GM21381 (cell line): Measurements from ENCODE around the gene RXRA.
A peak's percentile ranks its signal among the peaks of the same experiment; 100 is the strongest.

ENCODE experiments used
- ATAC-seq: cut with Tn5 transposase; IDR thresholded peaks from one replicate; pipeline ENCODE4 v1.9.1; 2021; ENCODE audit warnings: mild to moderate bottlenecking, moderate library complexity; ENCODE audit not compliant: unreplicated experiment

Gene RXRA

GRCh38 chr9:134379831-134380365 is 53.6 kb downstream of the RXRA start:
- ATAC-seq, result no peak

DNA sequence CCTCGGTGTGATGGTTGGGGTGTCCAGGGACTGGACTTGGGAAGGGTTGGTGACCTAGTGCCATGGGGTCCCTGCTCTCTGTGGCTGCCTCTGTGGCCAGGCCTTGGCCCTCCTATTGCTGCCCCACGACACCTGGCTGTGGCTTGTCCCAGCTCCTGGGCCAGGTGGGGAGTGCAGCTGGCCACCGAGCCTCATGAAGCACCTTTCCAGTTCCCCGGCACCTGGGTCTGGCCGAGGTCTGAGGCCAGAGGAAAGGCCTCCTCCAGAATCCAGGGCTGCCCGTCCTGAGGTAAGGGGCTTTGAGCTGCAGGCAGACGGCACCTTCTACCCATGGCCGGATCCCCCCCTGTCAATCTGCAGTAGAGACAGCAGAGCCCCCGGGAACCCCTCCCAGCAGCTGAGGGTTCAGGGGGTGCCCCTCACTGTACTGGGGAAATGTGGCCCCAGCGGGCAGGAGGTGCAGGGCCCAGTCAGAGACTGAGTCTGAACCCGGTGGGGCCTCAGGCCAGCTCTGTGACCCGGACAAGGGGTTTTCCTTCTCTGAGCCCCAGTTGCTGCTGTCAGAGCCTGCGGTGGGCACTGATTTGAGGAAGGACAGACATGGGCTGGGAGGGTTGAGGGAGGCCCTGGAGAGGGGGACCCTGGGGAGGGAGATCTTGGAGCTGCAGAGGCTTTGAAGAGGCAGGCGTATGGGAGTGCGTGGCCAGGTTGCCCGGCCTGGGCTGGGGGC is 54.5 kb downstream of the RXRA start:
- ATAC-seq, result no peak

DNA sequence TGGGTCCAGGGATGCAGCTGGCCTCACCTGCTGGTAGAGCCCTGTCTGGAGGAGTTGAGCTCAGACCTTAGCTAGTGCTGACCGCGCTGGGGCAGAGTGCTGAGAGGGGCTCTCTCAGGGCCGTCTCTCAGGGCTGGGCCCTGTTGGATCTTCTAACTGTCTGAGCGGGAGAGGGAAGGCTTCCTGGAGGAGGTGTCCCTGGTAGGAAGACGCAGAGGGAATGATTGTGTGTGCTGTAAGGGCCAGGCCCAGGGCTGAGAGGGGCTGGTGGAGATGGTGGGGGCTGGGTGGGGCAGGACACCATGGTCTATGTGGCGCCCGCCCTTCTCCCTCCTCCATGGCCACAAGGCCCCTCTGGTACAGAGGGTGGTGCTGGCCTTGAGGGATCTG is 55.0 kb downstream of the RXRA start:
- ATAC-seq, result no peak

GRCh38 chr9:134381671-134382516 is 55.6 kb downstream of the RXRA start:
- no peak for ATAC-seq

GRCh38 chr9:134382733-134383132 is 56.5 kb downstream of the RXRA start:
- ATAC-seq, result no peak

- no peak for ATAC-seq
Observed at GRCh38 chr9:134383148-134383547, 56.9 kb downstream of the RXRA start.

GRCh38 chr9:134384811-134385479 is 58.7 kb downstream of the RXRA start:
- ATAC-seq, result no peak

- ATAC-seq, result no peak
Observed at GRCh38 chr9:134385915-134386314, 59.7 kb downstream of the RXRA start.

DNA sequence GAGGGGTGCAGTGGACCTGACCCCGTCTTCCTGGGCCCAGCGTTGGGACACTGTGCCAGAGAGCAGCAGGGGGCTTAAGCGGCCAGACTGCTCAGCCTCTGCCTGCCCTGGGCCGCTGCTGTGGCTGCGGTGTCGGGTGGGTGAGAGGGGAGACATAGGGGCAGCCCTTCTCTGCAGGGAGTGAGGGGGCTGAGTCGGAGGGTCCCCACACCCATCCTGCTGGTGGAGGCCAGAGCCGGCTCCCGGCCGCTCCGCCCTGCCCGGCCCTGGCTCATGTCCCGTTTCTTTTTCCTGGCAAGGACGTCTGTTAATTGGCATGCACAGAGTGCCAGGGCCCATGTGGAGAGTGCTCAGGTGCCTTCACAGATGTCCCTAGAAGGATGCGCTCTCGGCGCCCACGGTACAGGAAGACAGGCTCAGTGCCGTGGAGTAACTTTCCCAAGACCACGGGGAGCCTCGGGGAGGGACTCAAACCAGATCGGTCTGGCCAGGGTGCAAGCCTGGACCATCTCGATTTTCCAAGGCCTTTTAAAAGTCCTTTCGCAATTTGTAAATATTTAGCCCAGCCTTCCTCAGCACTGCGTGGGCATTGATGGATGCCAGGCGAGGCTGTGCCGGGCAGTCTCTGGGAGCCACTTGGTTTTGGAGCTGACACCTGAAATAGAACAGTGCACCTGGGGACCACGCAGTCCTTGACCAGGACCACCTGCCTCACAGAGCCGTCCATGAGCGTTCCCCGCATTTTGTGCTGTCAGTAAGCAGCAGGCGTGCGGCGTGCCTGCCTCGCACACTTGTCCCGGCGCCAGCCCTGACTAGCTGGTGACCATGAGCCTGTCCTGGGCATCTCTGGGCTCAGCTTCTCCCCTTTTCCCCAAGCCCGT is 60.9 kb downstream of the RXRA start:
- ATAC-seq, result no peak

DNA sequence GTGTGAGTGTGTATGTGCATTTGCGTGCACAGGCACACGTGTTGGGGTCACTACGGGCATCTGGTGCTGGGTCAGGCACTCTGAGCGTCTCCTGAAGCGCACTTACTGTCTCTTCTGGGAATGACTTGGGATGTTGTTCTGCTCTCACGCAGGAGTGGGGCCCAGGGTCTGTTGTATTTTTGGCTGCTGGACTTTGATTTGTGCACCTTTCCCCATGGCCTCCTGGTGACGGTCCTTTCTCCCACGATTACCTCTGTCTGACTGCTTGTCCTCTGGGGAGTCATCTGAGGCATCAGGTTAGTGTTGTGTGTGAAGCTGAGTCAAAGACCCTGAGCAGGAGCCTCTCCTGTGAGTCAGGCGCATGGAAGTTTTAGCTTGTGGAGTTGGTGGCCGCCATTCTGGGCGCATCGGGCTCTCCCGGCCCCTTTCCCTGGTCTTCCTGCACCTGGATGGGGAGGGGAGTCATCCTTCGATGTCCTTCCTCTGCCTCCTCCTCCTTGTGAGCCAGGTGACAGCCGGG is 62.1 kb downstream of the RXRA start:
- no peak for ATAC-seq

DNA sequence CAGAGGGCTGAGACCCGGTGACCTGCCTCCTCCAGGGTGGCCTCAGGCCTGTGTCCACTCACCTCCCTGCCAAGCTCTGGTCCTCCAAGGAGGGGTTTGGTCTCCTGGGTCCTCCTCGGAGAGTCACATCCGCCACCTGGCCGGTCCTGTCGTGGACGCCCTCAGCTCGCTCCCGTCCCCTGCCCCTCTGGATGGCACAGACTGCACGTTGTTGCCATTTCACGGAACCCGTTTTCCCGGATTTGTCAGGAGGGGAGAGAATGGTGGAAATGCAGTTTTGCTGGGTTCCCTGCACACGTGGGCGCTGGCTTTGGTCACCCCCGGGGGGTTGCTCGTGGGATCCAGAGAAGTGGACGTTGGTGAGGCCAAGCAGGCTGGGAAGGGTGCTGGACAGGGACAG is 62.7 kb downstream of the RXRA start:
- ATAC-seq, result no peak

- no peak for ATAC-seq
Observed at GRCh38 chr9:134389642-134390041, 63.4 kb downstream of the RXRA start.

DNA sequence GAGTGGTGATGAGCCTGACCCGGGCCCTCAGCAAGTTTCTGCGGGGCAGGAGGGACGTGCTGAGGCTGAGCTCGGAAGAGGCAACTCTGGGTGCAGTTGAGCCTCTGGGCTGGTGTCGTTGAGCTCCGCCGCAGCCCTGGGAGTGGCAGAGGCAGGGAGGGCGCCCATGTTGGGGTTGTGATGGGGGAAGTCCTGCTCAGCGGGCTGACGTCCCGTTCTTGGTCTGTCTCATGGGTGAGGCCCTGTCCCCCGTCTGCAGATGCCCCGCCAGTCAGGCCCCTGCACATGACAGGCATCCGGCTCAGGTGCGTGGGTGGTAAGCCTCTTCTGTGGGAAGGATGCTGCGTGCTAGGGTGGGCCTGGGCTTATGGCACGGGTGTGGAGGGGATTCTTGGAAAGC is 64.3 kb downstream of the RXRA start:
- ATAC-seq, result peak; percentile 28

- ATAC-seq, result peak; percentile 27
Observed at GRCh38 chr9:134390947-134391318, 64.7 kb downstream of the RXRA start.

DNA sequence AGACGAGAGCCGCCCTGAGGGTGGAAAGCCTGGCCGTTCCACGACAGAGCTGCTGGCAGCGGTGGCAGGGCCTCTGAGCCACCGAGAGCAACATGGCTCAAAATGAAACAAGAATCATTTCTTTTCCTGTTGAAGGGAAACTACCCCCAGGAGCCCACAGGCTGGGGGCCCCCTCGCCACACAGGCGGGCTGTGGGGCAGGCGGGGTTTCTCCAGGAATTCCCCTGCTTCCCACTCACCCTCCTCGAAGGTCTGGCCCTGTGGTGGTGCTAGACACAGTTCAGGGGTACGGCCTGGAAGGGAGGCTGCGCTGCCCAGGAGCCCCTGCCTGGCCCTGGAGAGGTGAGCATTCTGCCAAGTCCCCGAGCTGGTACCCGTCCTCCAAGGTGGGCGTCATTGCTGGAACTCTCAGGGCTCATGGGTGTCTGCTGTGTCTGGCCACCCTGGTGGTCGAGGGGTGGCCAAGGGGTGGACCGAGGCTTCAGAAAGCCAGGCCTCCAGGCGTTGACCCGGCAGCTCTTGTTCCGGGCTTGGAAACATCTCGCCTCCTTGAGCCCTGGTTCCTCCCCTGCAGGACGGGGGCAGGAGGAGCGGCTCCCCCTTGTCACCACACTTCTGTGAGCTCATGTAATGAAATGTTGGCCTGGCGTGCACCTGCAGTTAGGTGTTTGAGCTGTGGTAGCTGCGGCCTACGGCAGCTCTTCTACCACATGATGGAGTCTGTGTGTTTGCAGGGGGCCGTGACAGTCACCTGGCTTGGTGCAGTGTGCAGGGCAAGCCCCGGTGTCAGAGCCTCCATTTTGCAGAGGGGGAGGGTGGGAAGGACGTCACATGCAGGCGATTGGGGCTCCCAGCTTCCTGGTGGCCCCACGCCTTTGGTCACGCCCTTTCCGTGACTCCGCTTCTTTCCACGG is 65.3 kb downstream of the RXRA start:
- peak; percentile 50 for ATAC-seq

- no peak for ATAC-seq
Observed at GRCh38 chr9:134392900-134393299, 66.6 kb downstream of the RXRA start.

- ATAC-seq, result no peak
Observed at GRCh38 chr9:134393582-134394280, 67.5 kb downstream of the RXRA start.

- ATAC-seq, result no peak
Observed at GRCh38 chr9:134395002-134395517, 68.8 kb downstream of the RXRA start.
